OCI-LY1 (cell line): ENCODE data around the gene PPIP5K2.

Source experiments
- CTCF ChIP-seq: fragments of 200-600 bp; sonication (generic), shearing (Covaris generic); IDR thresholded peaks from 2 replicates; pipeline ENCODE4 v1.5.1; 2017; ENCODE audit warnings: mild to moderate bottlenecking, antibody characterized with exemption, low read length, moderate library complexity, mixed read lengths
- EZH2 ChIP-seq: fragments of 200-600 bp; sonication (generic), shearing (Covaris generic); IDR thresholded peaks from 2 replicates; pipeline ENCODE4 v1.8.0; 2017; ENCODE audit warnings: borderline replicate concordance, mixed run types, mild to moderate bottlenecking, antibody characterized with exemption, low read length, moderate library complexity, mixed read lengths

- TF ChIP-seq CTCF (no peak), EZH2 (no peak)
These were observed 108.0 kb downstream of the PPIP5K2 start for GRCh38 chr5:103228061-103228460.
